ENCODE measurements around the gene PCSK1N. TPM values are rescaled to one million over a fixed set of nuclear protein-coding genes. Genes with fewer than 3 reads are reported as not detected.

Gene PCSK1N
- total and polyA plus RNA-seq, 2 of the 13 experiments (the other 11 are each of a cell fraction or from before 2014, with no cell fraction given) = 4.5 to 14.0 TPM

DNA sequence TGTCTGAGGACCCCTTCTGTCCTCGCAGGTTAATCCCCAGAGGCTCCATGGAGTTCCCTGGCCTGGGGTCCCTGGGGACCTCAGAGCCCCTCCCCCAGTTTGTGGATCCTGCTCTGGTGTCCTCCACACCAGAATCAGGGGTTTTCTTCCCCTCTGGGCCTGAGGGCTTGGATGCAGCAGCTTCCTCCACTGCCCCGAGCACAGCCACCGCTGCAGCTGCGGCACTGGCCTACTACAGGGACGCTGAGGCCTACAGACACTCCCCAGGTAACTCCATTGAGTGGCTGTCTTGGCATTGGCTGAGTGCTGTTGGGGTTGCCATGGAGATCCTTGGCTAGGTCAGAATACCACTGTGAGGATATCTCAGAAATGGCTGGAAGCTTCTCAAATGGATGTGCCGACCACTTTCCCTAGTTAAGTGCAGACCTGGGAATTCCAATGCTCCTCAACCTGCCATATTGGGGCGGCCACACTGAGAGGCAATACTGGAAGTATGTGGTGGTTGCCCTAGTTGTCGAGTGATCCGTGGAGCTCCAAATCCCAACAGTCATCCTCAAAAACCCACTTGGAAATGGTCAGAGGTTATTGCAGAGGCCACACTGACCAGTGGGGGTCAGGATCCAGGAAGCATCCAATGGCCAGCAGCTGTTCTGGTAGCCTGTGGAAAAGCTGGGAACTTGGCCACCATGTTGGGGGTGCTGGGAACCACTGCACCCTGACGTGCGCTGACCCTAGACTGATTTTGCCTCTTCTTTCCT, 44.2 kb downstream of the PCSK1N start:
- Histone ChIP-seq H3K27me3 (ENCODE audit: control insufficient read depth in 1 of 2, insufficient read depth in 2 of 2, low read length in 2 of 2) (no peaks in the 10 kb centered on the region; a peak in 1 of 5 replicates), H3K4me2 (ENCODE audit: low read depth, low read length) (no peak overlapping the region), H3K27ac (ENCODE audit: extremely low read length, insufficient read depth, low read length) (no peak overlapping the region), H3K4me3 (replicated peaks in 1 of 3; ENCODE audit: insufficient read depth in 1 of 3, low read depth in 2 of 3, low read length in 3 of 3) (no peak overlapping the region), H3K36me3 (replicated peaks in 1 of 2; ENCODE audit: control insufficient read depth in 1 of 2, insufficient read depth in 2 of 2, low read length in 2 of 2) (no peaks in the 10 kb centered on the region), H3K9me3 (ENCODE audit: low read length) (no peaks in the 10 kb centered on the region), H2AFZ (ENCODE audit: low read length) (no peak overlapping the region), H3K9ac (ENCODE audit: insufficient read depth, low read depth, low read length) (no peak overlapping the region), H3K79me2 (ENCODE audit: insufficient read depth, low read length) (no peaks in the 10 kb centered on the region), H4K20me1 (ENCODE audit: insufficient read depth, low read length) (no peaks in the 10 kb centered on the region), H3K4me1 (ENCODE audit: insufficient read depth, low read length) (peaks cover 21% of the 10 kb centered on the region)
- in situ Hi-C loops (cut with HindIII; ENCODE audit: extremely low pct_ligation_motif_present, low pct_unique_long_range_greater_than_20kb) = no loop called here
- TF ChIP-seq TBX2 (CRISPR knock-in tag; IDR thresholded peaks at IDR 0.05; ENCODE audit: borderline replicate concordance) = no peak
- no peak for TF ChIP-seq BHLHE40 (IDR thresholded peaks at IDR 0.05; ENCODE audit: low read length)
- TF ChIP-seq, protein P1, sequence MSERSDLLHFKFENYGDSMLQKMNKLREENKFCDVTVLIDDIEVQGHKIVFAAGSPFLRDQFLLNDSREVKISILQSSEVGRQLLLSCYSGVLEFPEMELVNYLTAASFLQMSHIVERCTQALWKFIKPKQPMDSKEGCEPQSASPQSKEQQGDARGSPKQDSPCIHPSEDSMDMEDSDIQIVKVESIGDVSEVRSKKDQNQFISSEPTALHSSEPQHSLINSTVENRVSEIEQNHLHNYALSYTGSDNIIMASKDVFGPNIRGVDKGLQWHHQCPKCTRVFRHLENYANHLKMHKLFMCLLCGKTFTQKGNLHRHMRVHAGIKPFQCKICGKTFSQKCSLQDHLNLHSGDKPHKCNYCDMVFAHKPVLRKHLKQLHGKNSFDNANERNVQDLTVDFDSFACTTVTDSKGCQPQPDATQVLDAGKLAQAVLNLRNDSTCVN (CRISPR knock-in tag; IDR thresholded peaks at IDR 0.05; ENCODE audit: borderline replicate concordance) = no peak
- no peak for TF ChIP-seq SMC3 (IDR thresholded peaks at IDR 0.05; ENCODE audit: low read length)
- no peak for TF ChIP-seq ZNF205 (CRISPR knock-in tag; IDR thresholded peaks at IDR 0.05)
- no peak for TF ChIP-seq ZNF678 (CRISPR knock-in tag; IDR thresholded peaks at IDR 0.05)
- TF ChIP-seq REL (CRISPR knock-in tag; conservative IDR thresholded peaks at IDR 0.05) = no peak
- no peak for TF ChIP-seq POLR2AphosphoS5 (IDR thresholded peaks at IDR 0.05; ENCODE audit: low read depth, low read length)
- no peak for TF ChIP-seq SPEN (CRISPR knock-in tag; IDR thresholded peaks at IDR 0.05; ENCODE audit: low read depth)
- no peak for TF ChIP-seq SNAI1 (CRISPR knock-in tag; IDR thresholded peaks at IDR 0.05; ENCODE audit: borderline replicate concordance)
- ATAC-seq (no peak), FAIRE-seq (no peak), DNase-seq (ENCODE audit: low spot score) (no peak)
- ChIA-PET POLR2A (no interaction called here), CTCF (ENCODE audit: low intra/inter-chr PET ratio, low total read pairs) (no interaction called here)
- BruUV-seq (replicated peaks) = no TSS peak
- intact Hi-C loops (cut with micrococcal nuclease; ENCODE audit: unreplicated experiment) = no loop called here
- WGBS (ENCODE audit: low lambda C conversion rate) = 0% methylated on average over 1 of the region's 11 CpGs
